GM23338 (cell line): Measurements from ENCODE around the gene TLR5. TPM values are rescaled to one million over a fixed set of nuclear protein-coding genes. Genes with fewer than 3 reads are reported as not detected.

Source experiments
- ATAC-seq: fragments of 200-7000 bp; cut with Tn5 transposase; 3 replicates; pipeline ENCODE4 v1.9.1; 2020
- DNase-seq: peaks from one replicate; pipeline ENCODE4 v3.0.0-alpha.2; 2015; ENCODE audit warnings: low spot score
- H2AFZ ChIP-seq: fragments of 200-600 bp; sonication (generic); 2 replicates; pipeline ENCODE4 v1.8.0; 2016; ENCODE audit warnings: antibody characterized with exemption, mild to moderate bottlenecking, moderate library complexity
- H3F3A ChIP-seq: fragments of 200-600 bp; sonication (generic); replicated peaks from 2 replicates; pipeline ENCODE4 v1.8.0; 2017; ENCODE audit warnings: antibody characterized with exemption, mixed run types, low read depth
- H3K27ac ChIP-seq: fragments of 200-600 bp; sonication (generic); 2 replicates; pipeline ENCODE4 v1.6.1; 2016; ENCODE audit warnings: low read depth
- H3K27me3 ChIP-seq: fragments of 200-600 bp; sonication (generic); 2 replicates; pipeline ENCODE4 v1.8.0; 2016; ENCODE audit warnings: mild to moderate bottlenecking, mixed run types, moderate library complexity; ENCODE audit not compliant: insufficient read depth
- H3K36me3 ChIP-seq: fragments of 200-600 bp; sonication (generic); 2 replicates; pipeline ENCODE4 v1.8.0; 2016; ENCODE audit warnings: mild to moderate bottlenecking; ENCODE audit not compliant: insufficient read depth
- H3K4me1 ChIP-seq: fragments of 200-600 bp; sonication (generic); 2 replicates; pipeline ENCODE4 v1.8.0; 2016; ENCODE audit warnings: mild to moderate bottlenecking, moderate library complexity; ENCODE audit not compliant: insufficient read depth
- H3K4me2 ChIP-seq: fragments of 200-600 bp; sonication (generic); 2 replicates; pipeline ENCODE4 v1.7.1; 2017; ENCODE audit warnings: mixed run types
- H3K4me3 ChIP-seq: fragments of 200-600 bp; sonication (generic); 2 replicates; pipeline ENCODE4 v1.6.1; 2016; ENCODE audit warnings: mixed run types
- H3K79me2 ChIP-seq: fragments of 200-600 bp; sonication (generic); replicated peaks from 2 replicates; pipeline ENCODE4 v1.8.0; 2017; ENCODE audit warnings: mild to moderate bottlenecking; ENCODE audit not compliant: insufficient read depth
- H3K9me2 ChIP-seq: fragments of 200-600 bp; sonication (generic); 2 replicates; pipeline ENCODE4 v1.8.0; 2017; ENCODE audit not compliant: insufficient read depth
- H4K20me1 ChIP-seq: fragments of 200-600 bp; sonication (generic); replicated peaks from 2 replicates; pipeline ENCODE4 v1.8.0; 2017; ENCODE audit warnings: mild to moderate bottlenecking; ENCODE audit not compliant: insufficient read depth
- H3K27ac Mint-ChIP-seq: 2 replicates; pipeline ENCODE4 v1.8.0; 2020; ENCODE audit warnings: inconsistent platforms, mild to moderate bottlenecking, moderate library complexity, mixed read lengths
- H3K27me3 Mint-ChIP-seq: 3 replicates; pipeline ENCODE4 v1.8.0; 2022; ENCODE audit warnings: low read depth, mild to moderate bottlenecking, moderate library complexity, mixed read lengths, inconsistent platforms; ENCODE audit not compliant: insufficient read depth, poor library complexity
- H3K36me3 Mint-ChIP-seq: 3 replicates; pipeline ENCODE4 v1.8.0; 2021; ENCODE audit warnings: low read depth, mild to moderate bottlenecking, inconsistent platforms, moderate library complexity, mixed read lengths
- H3K4me1 Mint-ChIP-seq: 3 replicates; pipeline ENCODE4 v1.8.0; 2020; ENCODE audit warnings: mild to moderate bottlenecking, inconsistent platforms, mixed read lengths
- H3K4me3 Mint-ChIP-seq: 3 replicates; pipeline ENCODE4 v1.8.0; 2021; ENCODE audit warnings: moderate library complexity, mild to moderate bottlenecking, inconsistent platforms, mixed read lengths
- H3K9me3 Mint-ChIP-seq: 3 replicates; pipeline ENCODE4 v1.8.0; 2020; ENCODE audit warnings: moderate library complexity, mild to moderate bottlenecking, inconsistent platforms, mixed read lengths
- CREB1 ChIP-seq: fragments of 250-450 bp; sonication (Bioruptor Pico); IDR thresholded peaks from 2 replicates; pipeline ENCODE4 v1.5.0; 2020; ENCODE audit warnings: low read depth, mild to moderate bottlenecking, moderate library complexity
- ETS1 ChIP-seq: IDR thresholded peaks from 2 replicates; pipeline ENCODE4 v1.6.1; 2016; ENCODE audit warnings: antibody characterized with exemption
- EZH2 ChIP-seq: fragments of 200-600 bp; sonication (generic); IDR thresholded peaks from one replicate; pipeline ENCODE4 v1.8.0; 2017; ENCODE audit warnings: antibody characterized with exemption, mild to moderate bottlenecking, low read depth; ENCODE audit not compliant: unreplicated experiment
- JUNB ChIP-seq: IDR thresholded peaks from one replicate; pipeline ENCODE4 v1.6.1; 2016; ENCODE audit warnings: antibody characterized with exemption; ENCODE audit not compliant: unreplicated experiment
- NANOG ChIP-seq: IDR thresholded peaks from 2 replicates; pipeline ENCODE4 v1.6.1; 2016; ENCODE audit warnings: antibody characterized with exemption, borderline replicate concordance
- POLR2AphosphoS5 ChIP-seq: IDR thresholded peaks from 2 replicates; pipeline ENCODE4 v1.6.1; 2016; ENCODE audit warnings: antibody characterized with exemption, low read depth
- REST ChIP-seq: IDR thresholded peaks from one replicate; pipeline ENCODE4 v1.6.1; 2018; ENCODE audit warnings: antibody characterized with exemption; ENCODE audit not compliant: unreplicated experiment
- STAT1 ChIP-seq: IDR thresholded peaks from one replicate; pipeline ENCODE4 v1.6.1; 2016; ENCODE audit warnings: antibody characterized with exemption; ENCODE audit not compliant: unreplicated experiment
- ZNF114 ChIP-seq: fragments of 250-450 bp; sonication (Bioruptor Pico); IDR thresholded peaks from 2 replicates; pipeline ENCODE4 v1.5.0; 2020; ENCODE audit warnings: mild to moderate bottlenecking, moderate library complexity
- polyA plus RNA-seq: library from polyadenylated mRNA; unstranded; fragments of >200 nt; fragmentation: Nextera tagmentation; extraction: Ambion mirVana; gene quantifications from 2 replicates; pipeline ENCODE4 v1.2.1, GENCODE V29; 2016
- total RNA-seq: library from RNA; depleted of rRNA; stranded (reverse); fragments of >200 nt; shearing (Covaris generic); gene quantifications from 2 replicates; pipeline ENCODE4 v1.2.3, GENCODE V29; 2014

Gene TLR5
- total and polyA plus RNA-seq, 2 experiments from 2014 or later: 0.10 to 0.39 TPM

GRCh38 chr1:223140611-223141405 lies 2.2 kb downstream of the TLR5 start (continued):
- TF ChIP-seq REST (no peak), ZNF114 (CRISPR knock-in tag) (no peak), NANOG (no peak), ETS1 (no peak)

GRCh38 chr1:223137455-223138085 lies 5.5 kb downstream of the TLR5 start:
- Histone ChIP-seq H3K36me3 (no peaks in the 10 kb centered on the region), H3F3A (peaks cover 3% of the 10 kb centered on the region; the same call in 1 of the 2 replicates), H3K9me2 (peaks cover 6% of the 10 kb centered on the region; the same call in 1 of the 2 replicates), H2AFZ (no peak overlapping the region), H3K27me3 (peaks cover 9% of the 10 kb centered on the region), H4K20me1 (no peaks in the 10 kb centered on the region), H3K27ac (no peak overlapping the region), H3K79me2 (no peaks in the 10 kb centered on the region), H3K4me1 (peaks cover 27% of the 10 kb centered on the region), H3K4me3 (no peak overlapping the region), H3K4me2 (no peak overlapping the region)
- Mint-ChIP-seq H3K4me3 (no peak overlapping the region), H3K4me1 (peaks cover 42% of the 10 kb centered on the region), H3K9me3 (no peaks in the 10 kb centered on the region; the same call in 1 of the 3 replicates), H3K36me3 (no peaks in the 10 kb centered on the region), H3K27ac (no peak overlapping the region), H3K27me3 (peaks cover 8% of the 10 kb centered on the region)
- no peak for ATAC-seq
- DNase-seq: no peak
- TF ChIP-seq POLR2AphosphoS5 (no peak), CREB1 (no peak), ZNF114 (CRISPR knock-in tag) (no peak), REST (no peak), STAT1 (no peak), JUNB (no peak), ETS1 (no peak), EZH2 (no peak), NANOG (no peak)
